IPS-NIHi7 (cell line): ENCODE data around the gene MAT2B.
A peak's percentile ranks its signal among the peaks of the same experiment; 100 is the strongest.

Experiments used
- DNase-seq: peaks from one replicate; pipeline ENCODE4 v3.0.0; 2012; ENCODE audit warnings: mixed read lengths; ENCODE audit errors: extremely low spot score

The MAT2B gene

DNA sequence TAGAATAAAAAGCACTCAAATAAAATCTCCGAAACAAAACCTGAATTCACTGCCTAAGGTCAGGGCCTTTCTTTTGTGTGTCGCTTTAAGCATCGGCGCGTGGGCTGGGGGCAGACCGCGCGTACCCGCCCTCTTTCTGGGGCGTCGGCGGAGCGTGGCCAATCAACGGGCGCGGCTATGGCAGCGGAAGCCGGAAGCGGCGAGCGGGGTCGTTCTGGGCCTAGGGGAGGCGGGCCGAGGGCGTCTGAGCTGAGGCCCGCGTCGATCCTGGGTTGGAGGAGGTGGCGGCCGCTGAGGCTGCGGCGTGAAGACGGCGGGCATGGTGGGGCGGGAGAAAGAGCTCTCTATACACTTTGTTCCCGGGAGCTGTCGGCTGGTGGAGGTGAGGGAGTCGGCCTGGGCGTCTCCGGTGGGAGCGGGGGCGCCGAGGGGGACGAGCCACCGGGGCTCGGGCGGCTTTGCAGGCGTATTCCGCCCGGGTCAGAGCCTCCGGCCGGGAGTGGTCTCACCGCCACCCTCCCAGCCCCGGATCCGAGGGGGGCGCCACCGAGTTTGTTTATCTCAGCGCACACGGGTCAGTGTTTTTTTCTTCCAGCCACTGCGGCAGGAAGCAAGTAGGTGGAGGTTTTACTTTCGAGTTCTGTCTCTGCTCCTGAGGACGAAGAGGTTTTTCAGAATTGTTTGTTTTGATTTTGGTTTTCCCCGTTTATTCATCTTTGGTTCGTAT is at the start of gene MAT2B:
Gene MAT2B, plus strand, starts transcription at position 252 of the 727 bp plus-strand sequence. Its CDS starts 68 bp downstream, at position 320.
- DNase-seq: peak; percentile 94

GRCh38 chr5:163456029-163456589 is 49.3 kb upstream of the MAT2B start:
- no peak for DNase-seq

DNA sequence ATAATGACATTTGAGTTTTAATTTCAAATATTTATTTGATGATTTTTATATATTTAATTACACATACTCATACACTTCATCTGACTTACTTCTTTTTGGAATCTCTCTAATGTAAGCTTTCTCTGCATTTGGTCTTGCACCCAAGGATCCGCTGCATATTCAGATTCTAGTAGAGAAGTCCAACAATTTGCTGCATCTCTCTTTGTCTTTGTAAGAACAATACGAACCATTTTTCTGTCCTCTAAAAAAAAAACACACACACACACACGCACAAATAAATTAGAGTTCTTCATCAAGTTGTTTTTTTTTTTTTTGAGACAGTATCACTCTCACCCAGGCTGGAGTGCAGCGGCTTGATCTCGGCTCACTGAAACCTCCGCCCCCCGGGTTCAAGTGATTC is 48.6 kb upstream of the MAT2B start:
- DNase-seq: no peak

DNA sequence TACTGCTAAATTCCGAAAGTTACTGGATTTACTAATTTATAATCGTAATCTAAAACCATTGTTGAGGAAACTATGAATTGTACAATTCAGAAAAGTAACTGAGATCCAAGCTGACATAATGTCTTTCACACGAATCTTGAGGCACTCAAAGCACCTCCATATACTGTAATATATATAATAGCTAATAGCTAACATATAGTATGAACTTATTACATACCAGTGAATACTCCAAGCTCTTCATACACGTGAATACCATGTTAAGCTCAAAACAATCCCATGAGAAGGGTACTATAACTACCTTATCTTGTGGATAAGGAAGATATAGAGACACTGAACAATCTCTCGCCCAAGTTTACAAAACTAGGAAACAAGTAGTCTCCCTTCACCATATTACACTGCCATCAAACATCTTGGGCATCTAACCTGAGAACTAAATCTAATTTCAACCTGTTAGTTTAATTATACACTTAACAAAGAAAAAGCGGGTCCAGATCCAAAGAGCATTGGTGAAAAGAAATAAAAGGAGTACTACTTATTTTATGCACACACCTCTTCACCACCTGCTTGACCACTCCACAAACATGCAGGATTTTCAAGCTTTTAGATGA is 46.5 kb upstream of the MAT2B start:
- no peak for DNase-seq

- DNase-seq: no peak
Measured at GRCh38 chr5:163459462-163459818, 46.0 kb upstream of the MAT2B start.

DNA sequence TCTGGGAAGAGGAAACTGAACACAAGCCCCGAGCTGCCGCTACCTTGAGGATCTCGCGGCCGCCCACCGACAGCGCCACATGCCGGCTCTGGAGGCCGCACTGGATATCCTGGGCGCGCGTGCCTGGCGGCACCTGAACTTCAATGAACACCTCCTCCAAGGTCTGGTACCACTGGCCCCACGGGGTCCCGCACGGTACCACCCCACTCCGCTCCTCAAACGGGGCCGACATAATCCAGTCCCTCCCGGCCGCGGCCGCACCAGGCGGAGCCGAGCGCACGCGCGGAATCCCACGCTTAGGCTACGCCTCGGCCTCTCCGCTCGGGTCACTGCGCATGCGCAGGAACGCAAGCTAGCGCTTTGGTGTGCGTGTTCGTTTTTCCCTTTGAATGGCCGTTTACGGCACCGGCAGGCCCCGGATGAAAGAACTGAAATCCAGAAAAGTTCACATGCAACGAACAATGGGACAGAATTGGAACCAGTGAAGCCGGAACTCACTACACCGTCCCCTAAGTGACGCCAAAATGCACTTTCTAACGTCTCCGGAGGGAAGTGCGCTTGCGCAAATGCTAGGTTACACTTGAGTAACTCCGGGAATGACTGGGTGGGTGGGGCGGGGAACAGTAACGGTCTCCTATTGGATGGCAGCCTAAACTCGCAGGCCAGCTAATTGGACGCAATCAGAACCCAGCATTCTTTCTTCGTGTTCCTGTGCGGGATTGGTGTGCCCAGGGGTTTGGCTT is 45.4 kb upstream of the MAT2B start, which contains the start of gene NUDCD2:
Gene NUDCD2, minus strand, starts transcription at position 284 of the 743 bp plus-strand sequence. Its CDS starts 52 bp downstream, at position 232.
- DNase-seq: peak; percentile 87

DNA sequence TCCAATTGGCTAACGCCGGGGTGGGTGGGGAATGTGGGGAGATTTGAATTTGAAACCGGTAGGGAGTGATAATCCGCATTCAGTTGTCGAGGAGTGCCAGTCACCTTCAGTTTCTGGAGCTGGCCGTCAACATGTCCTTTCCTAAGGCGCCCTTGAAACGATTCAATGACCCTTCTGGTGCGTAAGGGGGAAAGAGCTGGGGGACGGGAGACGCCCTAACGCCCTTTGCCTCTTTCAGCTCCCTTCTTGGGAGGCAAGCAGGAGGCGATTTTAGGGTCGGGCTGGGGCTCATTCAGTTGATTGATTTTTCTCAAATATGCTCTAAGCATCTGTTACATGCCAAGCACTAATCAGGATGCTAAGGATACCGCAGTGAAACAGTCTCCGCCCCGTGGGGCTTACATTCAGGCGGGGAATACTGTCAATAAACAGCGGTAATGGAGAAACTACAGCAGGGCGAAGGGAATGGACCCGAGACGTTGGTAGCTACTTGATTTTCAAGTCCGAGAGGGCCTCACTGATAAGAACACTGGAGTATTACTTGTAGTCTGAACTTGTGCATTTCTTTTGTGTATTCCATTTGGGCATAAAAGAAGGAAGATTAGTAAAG is 44.8 kb upstream of the MAT2B start, which contains the start of gene HMMR:
Gene HMMR, plus strand, starts transcription at position 71 of the 610 bp plus-strand sequence. Its CDS starts 61 bp downstream, at position 132.
- no peak for DNase-seq

DNA sequence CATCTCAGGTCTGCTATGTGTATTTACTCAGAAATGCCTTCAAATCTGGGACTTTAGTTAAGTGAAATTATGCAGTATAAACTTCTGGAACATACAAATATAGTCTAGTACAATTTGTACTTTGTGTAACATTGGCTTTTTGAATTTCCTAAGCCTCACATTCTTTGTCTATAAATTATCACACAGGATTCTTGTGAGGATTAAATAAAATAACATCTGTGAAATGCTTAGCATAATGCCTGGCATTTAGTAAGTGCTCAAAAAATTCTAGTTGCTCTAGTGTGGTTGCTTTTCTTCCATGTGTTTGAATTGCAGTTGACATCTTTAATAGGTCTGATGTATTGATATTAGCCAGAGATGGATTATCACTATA is 42.4 kb upstream of the MAT2B start:
- DNase-seq: no peak

DNA sequence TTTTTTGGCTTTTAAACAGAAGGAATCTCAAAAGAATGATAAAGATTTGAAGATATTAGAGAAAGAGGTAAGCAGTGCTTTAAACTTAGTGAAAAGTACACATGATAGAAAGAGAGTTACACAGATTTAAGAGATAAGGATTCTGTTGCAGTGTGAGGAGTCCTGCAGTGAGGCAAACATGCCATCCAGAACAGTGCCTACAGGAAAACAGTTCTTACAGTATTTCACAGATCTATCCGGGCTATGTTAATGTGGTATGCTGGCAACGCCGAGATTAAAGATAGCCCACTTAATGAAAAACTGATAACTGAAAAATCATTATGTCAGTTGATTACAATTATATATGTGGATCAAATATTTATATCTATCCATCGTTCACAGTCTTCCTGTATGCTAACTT is 37.7 kb upstream of the MAT2B start:
- no peak for DNase-seq

- no peak for DNase-seq
Measured at GRCh38 chr5:163473635-163474243, 31.7 kb upstream of the MAT2B start.

DNA sequence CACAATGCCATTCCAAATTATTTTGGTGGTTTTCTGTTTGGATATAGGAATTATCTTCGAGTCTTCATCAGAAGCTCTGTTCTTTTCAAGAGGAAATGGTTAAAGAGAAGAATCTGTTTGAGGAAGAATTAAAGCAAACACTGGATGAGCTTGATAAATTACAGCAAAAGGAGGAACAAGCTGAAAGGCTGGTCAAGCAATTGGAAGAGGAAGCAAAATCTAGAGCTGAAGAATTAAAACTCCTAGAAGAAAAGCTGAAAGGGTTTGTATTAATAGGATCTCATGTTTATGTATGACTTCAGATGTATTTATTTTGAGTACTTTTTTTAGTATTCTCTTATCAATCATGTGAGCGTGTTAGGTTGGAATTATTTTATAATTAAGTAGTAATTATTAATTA is 30.0 kb upstream of the MAT2B start:
- DNase-seq: no peak

GRCh38 chr5:163478126-163478981 is 27.1 kb upstream of the MAT2B start:
- no peak for DNase-seq

DNA sequence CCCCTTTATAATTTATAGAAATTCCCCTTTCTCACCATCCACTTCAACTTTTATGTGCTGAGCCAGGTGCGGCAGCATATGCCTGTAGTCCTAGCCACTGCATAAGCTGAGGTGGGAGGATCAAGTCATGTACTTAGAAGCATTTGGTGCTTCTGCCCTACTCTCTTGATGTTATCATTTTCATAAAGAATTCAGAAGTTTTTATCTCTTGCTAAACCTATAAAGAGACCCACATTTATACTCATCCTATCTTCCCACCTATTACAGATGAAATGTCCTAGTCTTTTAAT is 26.5 kb upstream of the MAT2B start:
- DNase-seq: no peak

GRCh38 chr5:163489055-163489744 is 16.2 kb upstream of the MAT2B start:
- peak; percentile 36 for DNase-seq

DNA sequence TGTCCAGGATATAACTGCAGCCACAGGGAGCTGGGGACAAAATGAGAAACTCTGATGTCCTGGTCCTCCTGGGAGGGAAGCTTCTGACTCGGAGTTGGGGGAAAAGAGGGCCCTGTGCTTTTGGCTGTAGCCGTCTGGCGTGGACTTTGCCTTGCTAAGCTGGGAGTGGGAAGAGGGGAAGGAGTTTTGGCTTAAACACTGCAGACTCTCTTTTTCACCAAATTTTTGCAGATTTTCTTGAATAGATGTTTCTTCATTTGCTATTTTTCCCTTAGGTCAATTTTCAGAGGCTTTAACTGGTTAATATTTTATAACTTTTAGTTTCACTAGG is 15.7 kb upstream of the MAT2B start:
- DNase-seq: no peak

GRCh38 chr5:163496286-163496685 is 9.1 kb upstream of the MAT2B start:
- DNase-seq: no peak

GRCh38 chr5:163497315-163497714 is 8.1 kb upstream of the MAT2B start:
- no peak for DNase-seq

DNA sequence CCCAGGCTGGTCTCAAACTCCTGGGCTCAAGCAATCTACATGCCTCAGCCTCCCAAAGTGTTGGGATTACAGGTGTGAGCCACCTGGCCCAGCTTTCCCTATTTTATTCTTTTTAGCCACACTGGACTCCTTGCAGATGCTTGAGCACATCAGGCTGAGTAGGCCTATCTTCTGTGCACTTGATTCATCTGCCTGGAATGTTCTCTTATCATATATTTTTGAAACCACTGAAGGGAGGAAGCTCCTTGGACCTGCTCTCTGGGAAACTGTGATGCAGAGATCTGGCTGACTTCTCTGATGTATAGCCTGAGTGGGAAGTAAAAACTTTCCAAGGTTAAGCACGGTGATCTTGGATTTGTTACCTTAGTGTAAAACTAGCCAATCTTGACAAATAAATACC is 6.5 kb upstream of the MAT2B start:
- no peak for DNase-seq

GRCh38 chr5:163502521-163502920 is 2.9 kb upstream of the MAT2B start:
- DNase-seq: no peak
